ENCODE data around the gene C1QTNF3.

The C1QTNF3 gene

GRCh38 chr5:33997331-33997983, 45.6 kb downstream of the C1QTNF3 start:
- DNase-seq (ENCODE audit: low spot score): peak; percentile 72

GRCh38 chr5:33995865-33996264, 47.1 kb downstream of the C1QTNF3 start:
- DNase-seq (ENCODE audit: low spot score): no peak

- peak; percentile 60 for DNase-seq (ENCODE audit: low spot score)
These were observed 48.2 kb downstream of the C1QTNF3 start for GRCh38 chr5:33994845-33995244.

- no peak for DNase-seq (ENCODE audit: low spot score)
These were observed 50.1 kb downstream of the C1QTNF3 start for GRCh38 chr5:33992864-33993263.

GRCh38 chr5:33985447-33985846, 57.6 kb downstream of the C1QTNF3 start:
- no peak for DNase-seq (ENCODE audit: low spot score)

- no peak for DNase-seq (ENCODE audit: low spot score)
These were observed 58.3 kb downstream of the C1QTNF3 start, which contains the start of gene SLC45A2 for GRCh38 chr5:33984671-33985124. TSS of gene SLC45A2 (minus strand) at chr5:33984693. CDS start at chr5:33984583, 110 bp downstream.

GRCh38 chr5:33984178-33984577, 58.8 kb downstream of the C1QTNF3 start:
- DNase-seq (ENCODE audit: low spot score): no peak

GRCh38 chr5:33981408-33982162, 61.4 kb downstream of the C1QTNF3 start:
- peak; percentile 23 for DNase-seq (ENCODE audit: low spot score)

- no peak for DNase-seq (ENCODE audit: low spot score)
These were observed 63.0 kb downstream of the C1QTNF3 start for GRCh38 chr5:33980030-33980429.

- no peak for DNase-seq (ENCODE audit: low spot score)
These were observed 64.7 kb downstream of the C1QTNF3 start for GRCh38 chr5:33978306-33978705.

- DNase-seq (ENCODE audit: low spot score): no peak
These were observed 66.7 kb downstream of the C1QTNF3 start for GRCh38 chr5:33976307-33976706.

- DNase-seq (ENCODE audit: low spot score): no peak
These were observed 67.2 kb downstream of the C1QTNF3 start for GRCh38 chr5:33975852-33976251.

GRCh38 chr5:33973271-33973670, 69.7 kb downstream of the C1QTNF3 start:
- no peak for DNase-seq (ENCODE audit: low spot score)

- peak; percentile 76 for DNase-seq (ENCODE audit: low spot score)
These were observed 73.2 kb downstream of the C1QTNF3 start for GRCh38 chr5:33969572-33970452.

GRCh38 chr5:33968211-33969005, 74.6 kb downstream of the C1QTNF3 start:
- no peak for DNase-seq (ENCODE audit: low spot score)
